Sigmoid colon (tissue), 4 donors: ENCODE measurements around the gene COX14.

Experiments
- EP300 ChIP-seq, 4 donors: sonication (generic); formaldehyde crosslinking; IDR thresholded peaks; one replicate each; pipeline ENCODE4 v1.6.1; 2017; ENCODE audit warnings: antibody characterized with exemption in 4 of 4
- POLR2A ChIP-seq, 2 donors: fragments of 450-650 bp; IDR thresholded peaks; one replicate each; pipeline ENCODE4 v1.6.1; 2016; ENCODE audit warnings: antibody characterized with exemption in 2 of 2, mild to moderate bottlenecking in 2 of 2, moderate library complexity in 2 of 2
- POLR2AphosphoS5 ChIP-seq, 4 donors: sonication (generic); formaldehyde crosslinking; IDR thresholded peaks; one replicate each; pipeline ENCODE4 v1.6.1; 2017; ENCODE audit warnings: antibody characterized with exemption in 4 of 4
- TF ChIP-seq, protein P1 (sequence below), 4 experiments: fragments of 450-650 bp in 3 of 4; fragments of 200-600 bp in 1 of 4; IDR thresholded peaks; one replicate each; pipeline ENCODE4 v1.5.1; 2016 to 2019; ENCODE audit warnings: antibody characterized with exemption in 4 of 4, mild to moderate bottlenecking in 3 of 4, moderate library complexity in 2 of 4

DNA sequence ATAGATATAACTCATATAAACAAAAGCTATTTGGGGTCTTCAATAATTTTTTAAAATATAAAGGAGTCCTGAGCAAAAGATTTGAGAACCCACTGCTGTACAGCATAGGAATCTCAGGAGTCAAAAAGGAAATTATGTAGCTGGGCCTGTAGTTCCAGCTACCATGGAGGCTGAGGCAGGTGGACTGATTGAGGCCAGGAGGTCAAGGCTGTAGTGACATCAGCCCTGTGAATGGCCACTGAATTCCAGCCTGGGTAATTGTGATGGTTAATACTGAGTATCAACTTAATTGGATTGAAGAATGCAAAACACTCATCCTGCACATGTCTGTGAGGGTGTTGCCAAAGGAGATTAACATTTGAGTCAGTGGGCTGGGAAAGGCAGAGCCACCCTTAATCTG is 44.6 kb downstream of the COX14 start:
- TF ChIP-seq POLR2AphosphoS5 (IDR thresholded peaks at IDR 0.05) (no peak), EP300 (IDR thresholded peaks at IDR 0.05) (no peak), POLR2A (IDR thresholded peaks at IDR 0.05) (no peak)
- TF ChIP-seq, protein P1, sequence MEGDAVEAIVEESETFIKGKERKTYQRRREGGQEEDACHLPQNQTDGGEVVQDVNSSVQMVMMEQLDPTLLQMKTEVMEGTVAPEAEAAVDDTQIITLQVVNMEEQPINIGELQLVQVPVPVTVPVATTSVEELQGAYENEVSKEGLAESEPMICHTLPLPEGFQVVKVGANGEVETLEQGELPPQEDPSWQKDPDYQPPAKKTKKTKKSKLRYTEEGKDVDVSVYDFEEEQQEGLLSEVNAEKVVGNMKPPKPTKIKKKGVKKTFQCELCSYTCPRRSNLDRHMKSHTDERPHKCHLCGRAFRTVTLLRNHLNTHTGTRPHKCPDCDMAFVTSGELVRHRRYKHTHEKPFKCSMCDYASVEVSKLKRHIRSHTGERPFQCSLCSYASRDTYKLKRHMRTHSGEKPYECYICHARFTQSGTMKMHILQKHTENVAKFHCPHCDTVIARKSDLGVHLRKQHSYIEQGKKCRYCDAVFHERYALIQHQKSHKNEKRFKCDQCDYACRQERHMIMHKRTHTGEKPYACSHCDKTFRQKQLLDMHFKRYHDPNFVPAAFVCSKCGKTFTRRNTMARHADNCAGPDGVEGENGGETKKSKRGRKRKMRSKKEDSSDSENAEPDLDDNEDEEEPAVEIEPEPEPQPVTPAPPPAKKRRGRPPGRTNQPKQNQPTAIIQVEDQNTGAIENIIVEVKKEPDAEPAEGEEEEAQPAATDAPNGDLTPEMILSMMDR (IDR thresholded peaks at IDR 0.05), result no peak
